NCI-H510A treated with DMSO at 0.1 percent for 48 hours (cell line): Measurements from ENCODE around the gene MAP3K9.

Experiments used
- DNase-seq: peaks from one replicate; lab custom pipeline; 2025; lab: John Stamatoyannopoulos, UW

The MAP3K9 gene

DNA sequence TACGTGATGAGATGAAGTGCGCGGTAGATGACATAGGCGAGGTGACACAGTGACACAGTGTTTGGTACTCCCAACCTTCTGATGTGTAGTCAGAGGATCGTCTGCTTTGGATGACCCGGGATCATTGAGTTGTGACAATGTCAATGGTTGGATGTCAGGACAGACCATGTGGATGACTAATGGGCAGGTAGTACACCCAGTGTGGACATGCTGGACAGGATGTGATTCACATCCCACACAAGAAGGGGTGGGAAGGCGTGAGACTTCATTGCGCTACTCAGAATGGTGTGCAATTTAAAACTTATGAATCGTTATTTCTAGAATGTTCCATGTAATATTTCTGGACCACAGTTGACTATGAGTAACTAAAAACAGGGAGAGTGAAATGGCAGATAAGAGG lies 23.8 kb downstream of the MAP3K9 start:
- DNase-seq = no peak

DNA sequence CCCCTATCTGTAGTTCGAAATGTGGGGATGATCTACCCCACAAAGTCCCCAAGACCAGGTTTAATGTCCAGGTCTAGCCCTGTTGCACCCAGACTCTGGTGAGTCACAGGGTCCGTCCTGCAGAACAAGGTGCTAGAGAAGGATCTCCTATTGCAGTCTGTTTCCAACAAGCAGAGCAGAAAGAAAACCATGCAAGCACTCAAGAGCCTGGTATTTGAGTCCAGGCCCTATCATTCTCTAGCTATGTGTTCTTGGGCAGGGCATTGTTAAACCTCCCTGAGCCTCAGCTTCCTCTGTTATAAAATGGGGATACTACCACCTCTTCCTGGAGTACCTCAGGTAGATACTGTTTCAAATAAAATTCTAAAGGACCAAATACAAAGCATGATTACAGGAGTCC lies 24.4 kb downstream of the MAP3K9 start:
- no peak for DNase-seq

DNA sequence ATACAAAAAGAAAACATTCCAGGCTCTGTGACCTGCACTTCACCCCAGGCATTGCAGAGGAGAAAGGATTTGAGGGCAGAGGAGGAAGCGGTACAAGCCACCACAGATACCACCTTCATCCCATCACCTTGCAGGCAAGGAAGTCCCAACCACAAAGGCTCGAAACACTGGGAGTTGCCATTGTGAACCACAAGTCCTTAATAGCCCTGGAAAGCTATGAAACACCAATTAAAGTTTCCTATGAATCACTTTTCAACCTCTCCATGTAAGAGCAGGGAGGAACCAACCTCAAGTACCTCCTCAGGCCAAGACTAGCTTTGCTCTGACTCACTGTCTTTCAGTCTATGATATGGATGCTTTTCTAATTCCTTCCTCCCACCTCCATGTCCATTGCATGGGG lies 27.0 kb downstream of the MAP3K9 start:
- no peak for DNase-seq

DNA sequence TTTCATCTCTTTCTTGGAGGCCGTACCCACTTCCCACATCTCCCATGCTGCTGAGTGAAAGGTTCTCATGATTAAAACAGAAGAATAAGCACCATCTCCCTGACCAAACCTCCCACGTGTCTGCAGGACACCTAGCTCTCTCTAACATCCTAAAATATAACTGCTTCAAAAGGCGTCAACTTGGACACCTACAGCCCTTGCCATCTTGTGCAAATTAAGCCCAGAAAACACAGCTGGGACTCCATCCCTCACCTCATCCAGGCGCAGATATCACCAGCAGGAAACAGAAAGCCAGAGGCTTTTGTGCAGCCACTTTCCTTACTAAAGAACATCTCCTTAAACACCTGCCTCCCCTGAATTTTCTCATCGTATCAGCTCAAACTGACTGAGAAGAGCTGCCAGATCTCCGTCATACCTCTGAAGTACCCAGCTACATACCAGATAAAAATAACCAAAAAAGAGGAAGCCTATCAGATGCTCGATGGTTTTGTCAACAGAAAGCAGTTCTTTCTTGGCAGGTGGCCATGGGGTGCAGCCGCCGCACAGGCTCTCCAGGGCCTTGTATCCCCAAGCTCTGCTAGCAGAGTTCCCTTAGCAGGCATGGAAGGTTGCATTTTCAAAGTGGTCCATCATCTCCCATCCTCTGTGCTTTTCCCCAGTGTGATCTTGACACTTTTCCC lies 28.8 kb downstream of the MAP3K9 start:
- no peak for DNase-seq

DNA sequence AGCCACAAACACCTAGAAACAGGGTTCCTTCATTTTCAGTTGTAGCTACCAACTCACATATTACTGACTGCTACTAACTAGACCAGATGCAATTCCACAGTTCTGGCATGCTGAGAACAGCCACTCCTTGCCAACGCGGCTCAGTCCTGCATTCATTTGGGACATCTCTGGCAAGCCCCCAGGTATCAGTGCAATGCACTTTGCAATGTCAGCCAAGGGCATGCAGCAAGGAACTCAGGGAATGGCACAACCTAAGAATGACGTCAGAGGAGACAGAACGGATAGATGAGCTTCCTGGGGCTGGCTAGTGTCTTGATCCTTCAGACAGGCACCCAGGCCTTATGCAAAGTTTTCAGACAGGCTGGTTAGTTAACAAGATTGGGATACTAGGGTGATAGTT lies 29.6 kb downstream of the MAP3K9 start:
- DNase-seq = no peak

DNA sequence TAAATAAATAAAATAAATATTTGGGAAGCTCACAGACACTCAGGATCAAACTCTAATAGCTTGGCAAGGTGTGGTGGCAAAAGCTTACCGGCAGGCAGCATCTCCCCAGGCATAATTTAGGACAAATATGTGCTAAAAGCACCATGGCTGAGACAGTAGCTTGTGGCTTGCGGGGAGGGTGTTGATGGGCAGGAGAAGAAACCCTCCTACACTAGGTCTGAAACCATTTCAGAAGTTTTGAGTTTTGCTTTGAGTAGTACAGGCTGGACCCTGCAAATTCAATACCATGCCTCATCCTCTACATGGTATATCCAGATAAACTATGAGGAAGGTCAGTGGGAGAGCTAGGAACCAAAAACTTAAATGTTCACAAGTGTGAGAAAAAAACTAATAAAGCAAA lies 33.1 kb downstream of the MAP3K9 start:
- DNase-seq = no peak

DNA sequence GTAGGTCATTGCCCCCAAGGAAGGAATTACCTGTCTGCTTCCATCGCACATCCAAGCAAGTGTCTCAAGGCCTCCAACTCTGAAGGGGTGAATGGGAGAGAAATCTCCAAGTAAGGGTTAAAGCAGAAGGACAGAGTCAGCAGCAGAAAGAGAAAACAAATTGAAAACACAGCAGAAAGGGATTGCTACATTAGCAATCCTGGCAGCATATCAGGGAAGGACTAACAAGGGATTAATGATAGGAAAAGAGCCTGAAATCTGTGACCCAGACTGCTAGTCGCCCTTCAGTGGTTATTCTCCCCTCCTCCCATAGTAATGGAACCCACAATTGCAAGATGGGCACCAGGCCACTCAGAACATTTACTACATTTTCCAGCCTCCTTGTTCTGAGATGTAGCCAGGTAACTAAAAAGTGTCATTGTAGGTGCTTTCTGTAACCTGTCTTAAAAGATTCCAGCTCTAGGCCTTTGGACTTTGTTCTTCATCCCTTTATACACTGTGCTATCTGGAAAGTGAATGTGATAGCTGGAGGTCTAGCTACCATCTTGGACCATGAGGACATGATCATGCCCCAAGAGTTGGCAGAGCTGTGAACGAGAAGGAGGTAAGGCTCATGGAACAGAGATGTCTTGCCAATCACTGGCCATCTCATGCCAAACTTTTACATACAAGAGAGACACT lies 36.0 kb downstream of the MAP3K9 start:
- no peak for DNase-seq

DNA sequence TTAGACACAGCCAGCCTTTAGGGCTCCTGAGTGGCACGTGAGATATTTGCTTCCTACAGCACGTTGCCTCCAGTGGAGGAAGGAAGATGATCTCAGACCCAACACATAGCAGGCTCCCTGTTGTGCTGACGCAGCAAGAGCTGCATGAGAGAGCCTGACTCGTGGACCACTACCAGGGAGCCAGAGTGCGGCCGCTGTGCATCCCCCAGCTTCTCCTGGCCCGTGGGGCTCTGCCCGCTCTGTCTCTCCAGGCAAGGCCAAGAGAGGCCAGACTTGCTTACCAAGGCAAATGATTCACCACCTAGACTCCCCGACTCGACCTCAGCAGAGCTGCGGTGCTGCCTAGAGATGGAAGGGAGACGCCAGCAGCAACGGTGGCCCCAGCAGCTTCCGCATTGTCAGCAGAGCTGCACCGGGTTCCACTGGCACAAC lies 37.5 kb downstream of the MAP3K9 start:
- DNase-seq = no peak

DNA sequence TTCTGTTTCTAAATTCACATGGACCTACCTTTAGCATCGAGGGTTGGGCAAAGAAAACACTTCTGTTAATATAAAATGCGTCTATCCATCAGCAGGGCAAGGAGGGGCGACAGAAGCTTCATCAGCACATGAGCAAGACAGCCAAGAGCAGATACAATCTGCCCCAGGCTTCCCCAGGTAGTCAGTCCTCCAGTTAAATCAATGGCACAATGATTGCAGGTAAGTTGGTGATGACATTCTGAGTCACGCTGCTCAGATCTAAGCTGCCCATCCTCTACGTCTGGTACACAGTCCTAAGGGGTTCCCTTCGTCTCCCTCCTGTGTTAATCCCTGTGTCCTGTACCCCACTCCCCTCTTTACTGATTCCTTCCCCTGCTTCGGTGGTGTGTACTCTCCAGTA lies 38.8 kb downstream of the MAP3K9 start:
- no peak for DNase-seq

DNA sequence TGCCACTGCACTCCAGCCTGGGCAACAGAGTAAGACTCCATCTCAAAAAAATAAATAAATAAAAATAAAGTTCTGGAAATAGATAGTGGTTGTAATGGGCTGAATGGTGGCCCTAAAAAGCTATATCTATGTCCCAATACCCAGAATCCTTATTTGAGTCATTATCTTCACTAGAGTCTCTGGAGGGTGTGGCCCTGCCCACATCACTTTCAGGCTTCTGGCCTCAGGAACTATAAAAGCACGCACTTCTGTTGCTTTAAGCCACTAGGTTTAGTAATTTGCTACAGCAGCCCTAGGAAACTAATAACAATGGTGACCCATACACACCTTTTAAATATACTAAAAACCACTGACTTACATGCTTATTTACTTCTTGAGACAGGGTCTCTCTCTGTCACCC lies 49.9 kb downstream of the MAP3K9 start:
- no peak for DNase-seq

DNA sequence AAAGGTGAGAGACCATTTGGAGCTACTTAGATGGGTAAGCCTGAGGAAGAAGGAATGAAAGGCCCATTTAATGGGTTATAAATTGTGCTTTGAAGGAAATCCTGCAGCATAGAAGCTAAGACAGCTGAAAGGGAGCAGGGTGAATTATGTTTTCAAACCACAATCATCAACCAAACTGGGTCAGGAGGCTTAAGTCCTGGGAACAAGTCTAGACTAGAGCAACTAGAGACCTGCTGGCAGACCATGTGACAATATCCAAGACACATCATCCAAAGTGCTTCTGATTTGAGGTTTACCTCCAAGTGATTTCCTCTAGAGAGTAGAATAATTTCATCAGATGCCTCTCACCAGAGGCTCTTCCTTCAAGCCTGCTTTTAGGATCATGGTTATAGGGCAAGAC lies 53.7 kb downstream of the MAP3K9 start:
- DNase-seq = no peak

DNA sequence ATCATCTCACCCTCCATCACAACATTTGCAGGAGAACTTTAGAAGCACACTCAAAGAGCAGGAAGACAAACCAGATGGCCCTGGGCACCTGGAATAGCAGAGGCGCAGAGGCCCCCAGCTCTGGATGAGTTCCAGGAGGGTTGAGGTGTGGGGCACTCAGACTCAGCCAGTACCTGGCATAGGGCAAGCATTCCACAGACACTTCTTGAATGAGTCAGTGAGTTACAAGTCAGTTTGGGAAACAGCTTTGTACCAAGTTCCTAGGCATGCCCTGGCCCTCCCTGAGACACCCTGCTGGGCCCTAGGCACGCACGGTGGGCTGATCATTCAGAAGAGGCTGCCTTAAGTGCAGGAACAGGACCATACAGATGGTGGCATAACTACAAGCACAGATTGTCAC lies 54.3 kb downstream of the MAP3K9 start:
- no peak for DNase-seq

DNA sequence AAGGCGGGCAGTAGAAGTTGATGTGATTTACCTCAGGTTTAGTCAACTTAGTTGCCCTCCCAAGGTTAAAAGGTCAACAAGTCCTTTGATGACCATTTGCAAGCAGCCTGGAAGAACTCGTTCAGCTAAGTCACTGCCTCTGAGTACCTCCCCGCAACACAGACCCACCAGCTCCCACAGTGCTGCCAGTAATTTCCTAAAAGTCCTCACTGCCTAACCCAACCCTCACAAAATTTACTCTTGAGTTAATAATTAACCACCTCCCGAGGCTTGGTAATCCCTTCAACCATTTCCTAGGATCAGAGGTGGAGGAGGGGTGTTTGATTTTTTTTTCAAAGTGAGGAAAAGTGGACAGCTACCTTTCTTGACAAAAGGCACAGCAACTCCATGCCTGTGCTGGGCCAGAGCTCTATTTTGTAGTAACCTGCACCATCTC lies 55.8 kb downstream of the MAP3K9 start:
- no peak for DNase-seq

DNA sequence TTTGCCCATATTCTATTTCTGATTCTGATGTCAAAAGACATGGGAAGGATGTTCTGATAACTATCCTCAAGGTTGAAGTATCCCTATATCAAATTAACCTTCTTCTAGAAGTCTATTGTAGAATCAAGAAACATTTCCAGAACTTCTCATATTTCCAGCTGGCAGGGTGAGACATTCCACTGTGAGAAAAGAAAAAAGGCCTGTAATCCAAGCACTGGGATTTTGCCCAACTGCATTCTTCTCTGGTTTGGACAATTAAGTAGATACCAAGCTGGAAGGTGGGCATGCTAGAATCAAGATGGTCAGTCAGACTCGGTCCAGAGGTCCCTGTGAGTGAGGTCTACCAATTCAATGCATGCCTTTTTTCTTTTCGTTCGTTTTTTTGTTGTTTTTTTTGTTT lies 60.9 kb downstream of the MAP3K9 start:
- no peak for DNase-seq

DNA sequence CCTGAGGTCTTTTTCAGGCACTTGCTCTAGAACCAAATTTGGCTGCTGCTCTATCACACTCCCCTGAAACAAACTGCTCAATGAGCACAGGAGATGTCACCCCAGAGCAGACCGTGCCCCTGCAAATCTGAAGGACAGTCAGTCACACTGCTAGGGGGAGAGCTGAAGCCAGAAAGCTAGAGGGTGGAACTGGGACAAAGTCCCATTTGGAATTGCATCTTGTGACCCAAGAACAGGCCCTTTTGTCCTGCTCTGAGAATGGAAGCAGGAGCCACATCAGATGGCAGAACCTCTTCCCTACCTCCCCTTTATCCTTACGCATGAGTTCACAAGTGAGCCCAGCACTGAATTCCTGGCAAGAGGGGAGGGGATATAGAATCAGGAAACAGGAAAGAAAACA lies 64.7 kb downstream of the MAP3K9 start:
- DNase-seq = no peak

DNA sequence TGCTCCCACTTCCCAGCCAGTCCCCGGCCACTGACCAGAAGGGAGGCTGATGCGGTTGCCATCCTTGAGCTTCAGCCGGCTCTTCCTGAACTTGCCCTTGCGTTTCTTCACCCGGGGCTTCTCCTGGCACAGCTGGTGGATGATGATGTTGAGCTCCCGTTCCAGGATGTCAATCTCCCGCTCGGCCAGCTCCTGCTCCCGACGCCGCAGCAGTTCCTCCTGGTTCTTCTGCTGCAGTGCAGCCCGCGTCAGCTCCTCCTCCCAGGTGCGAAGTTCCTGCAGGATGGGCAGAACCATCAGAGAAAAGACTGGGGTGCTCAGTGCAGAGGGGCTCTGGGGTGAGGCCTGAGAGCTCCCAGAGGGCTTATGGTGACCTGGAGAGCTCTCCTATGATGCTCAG lies 67.0 kb downstream of the MAP3K9 start:
- DNase-seq = no peak

DNA sequence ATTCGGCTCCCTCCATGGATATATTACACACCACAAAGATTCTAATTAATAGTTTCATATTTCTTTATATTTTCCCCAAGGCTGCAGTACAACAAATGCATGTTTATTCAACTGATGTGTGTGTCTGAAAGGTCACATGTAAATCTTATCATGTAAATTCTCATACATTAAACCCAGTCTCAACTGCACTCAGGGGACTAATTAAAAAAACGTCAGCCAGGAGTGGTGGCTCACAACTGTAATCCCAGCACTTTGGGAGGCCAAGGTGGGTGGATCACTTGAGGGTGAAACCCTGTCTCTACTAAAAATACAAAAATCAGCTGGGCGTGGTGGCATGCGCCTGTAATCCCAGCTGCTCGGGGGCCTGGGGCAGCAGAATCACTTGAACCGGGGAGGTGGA lies 67.8 kb downstream of the MAP3K9 start:
- DNase-seq = no peak

DNA sequence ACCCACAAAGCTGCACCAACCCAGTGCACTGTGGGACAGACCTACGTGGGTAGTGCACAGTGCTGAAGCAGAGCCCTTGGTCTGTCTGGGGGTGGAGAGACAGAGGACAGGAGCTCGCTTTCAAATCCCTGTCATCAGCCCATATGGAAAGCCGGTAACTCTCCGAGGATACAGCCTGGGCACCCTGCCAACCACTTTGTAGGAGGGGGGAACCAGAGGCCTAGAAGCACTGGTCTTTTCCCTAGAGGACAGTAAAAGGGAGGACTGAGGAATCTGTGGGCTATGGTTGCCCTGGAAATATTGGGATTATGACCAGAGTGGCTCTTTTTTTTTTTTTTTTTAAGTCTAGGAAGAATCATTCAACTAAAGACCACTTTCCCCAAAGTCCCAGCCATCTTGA lies 74.3 kb downstream of the MAP3K9 start:
- DNase-seq = no peak

DNA sequence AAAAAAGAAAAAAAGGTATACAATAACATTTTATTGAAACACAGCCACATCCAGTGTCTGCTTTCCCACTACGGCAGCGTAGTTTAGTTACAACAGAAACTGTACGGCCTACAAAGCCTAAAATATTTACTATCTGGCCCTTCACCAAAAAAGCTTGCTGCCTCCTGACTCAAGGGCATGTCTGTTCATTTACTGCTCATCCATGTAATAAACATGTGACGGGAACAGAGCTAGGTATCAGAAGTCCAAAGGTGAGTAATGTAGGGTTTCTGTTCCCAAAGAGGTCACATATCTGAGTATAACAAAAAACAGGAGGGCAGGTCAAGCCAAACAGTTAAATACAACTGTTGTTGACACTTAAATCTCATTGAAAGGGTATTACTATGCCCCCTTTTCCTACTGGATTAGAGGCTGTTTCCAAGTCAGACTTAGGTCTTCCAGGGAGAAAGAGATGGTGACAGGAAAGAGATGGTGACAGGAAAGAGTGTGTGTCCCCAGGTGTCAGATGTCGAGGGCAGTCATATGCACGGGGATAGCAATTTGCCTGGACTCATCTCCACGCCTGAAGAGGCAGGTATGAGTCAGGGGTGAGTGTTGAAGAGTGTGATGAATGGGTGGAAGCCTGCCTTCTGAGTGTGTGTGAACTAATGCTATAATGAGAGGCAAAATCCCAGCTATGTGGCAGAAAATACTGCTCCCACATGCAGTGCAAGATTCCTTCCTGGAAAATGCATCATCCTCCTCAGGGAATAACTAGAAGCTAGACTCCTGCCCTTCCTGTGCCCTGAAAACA lies 77.7 kb downstream of the MAP3K9 start:
- DNase-seq = no peak

DNA sequence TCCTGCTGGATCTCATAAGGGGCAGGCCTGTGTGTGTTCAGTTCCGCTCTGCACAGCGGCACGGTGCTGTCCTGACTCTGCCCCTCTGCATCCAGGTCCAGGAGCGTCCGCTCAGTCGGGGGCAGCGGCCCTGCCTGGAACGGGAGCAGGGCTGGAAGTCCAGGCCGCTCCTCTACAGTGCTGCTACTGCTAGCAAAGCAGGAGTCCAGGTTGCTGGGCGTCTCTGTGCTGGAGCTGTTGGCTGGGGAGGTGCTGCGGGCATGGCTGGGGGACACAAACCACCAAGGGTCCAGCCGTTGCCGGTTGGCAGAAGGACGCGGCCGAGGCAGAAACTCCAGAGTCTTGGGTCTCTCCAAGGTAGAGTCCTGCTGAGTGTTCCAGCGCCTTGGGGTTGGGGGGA lies 78.9 kb downstream of the MAP3K9 start:
- DNase-seq = no peak

DNA sequence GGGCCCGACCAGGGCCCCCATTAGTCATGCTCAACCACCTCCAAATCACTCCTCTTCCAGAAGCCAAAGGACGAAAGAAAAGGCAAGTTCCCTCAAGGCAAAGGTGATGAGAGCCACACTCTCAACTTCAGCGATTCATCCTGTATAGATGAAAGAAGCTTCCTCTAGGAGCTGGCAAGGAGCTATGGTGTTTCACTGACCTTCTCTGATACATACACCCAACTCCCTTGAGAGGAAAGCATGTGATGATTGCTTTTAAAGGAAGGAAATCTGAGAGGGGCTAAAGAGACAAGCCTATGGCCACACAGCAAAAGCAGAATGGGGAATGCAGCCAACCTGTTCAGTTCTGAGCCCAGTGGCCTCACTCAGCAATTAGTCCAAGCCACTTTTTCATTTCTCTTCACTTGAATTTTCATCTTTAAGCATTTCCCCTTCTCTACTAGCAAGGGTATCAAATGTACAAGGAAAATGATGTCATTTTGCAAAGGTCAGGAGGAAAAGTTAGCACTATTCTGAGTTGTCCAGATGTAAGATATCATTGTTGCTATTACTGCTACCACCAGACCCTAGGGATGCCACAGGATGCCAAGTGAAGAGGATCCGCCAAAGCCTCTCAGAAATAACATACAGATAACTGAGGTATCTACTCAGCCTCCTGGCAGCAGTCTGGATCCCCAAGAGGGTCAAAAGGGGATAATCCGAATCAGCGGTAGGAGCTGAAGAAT lies 82.5 kb downstream of the MAP3K9 start:
- DNase-seq = no peak

DNA sequence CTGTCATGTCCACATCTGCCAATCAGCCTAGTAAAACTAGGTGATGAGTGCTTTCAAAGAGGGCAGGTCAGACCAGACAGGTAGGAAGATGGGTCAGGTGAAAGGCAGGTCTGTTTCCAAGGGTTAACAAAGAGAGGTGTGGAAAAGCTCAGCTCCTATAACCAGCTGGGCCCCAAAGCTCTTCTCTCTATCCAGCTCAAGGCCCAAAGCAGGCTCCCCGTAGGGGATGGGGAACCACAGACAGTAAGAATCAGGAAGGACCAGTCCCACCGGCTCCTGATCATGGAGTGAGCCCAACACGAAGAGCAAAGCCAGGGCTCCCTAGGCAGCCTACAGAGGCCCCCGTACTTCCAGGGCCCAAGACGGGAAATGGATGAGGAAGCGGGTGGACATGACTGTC lies 84.4 kb downstream of the MAP3K9 start:
- no peak for DNase-seq

DNA sequence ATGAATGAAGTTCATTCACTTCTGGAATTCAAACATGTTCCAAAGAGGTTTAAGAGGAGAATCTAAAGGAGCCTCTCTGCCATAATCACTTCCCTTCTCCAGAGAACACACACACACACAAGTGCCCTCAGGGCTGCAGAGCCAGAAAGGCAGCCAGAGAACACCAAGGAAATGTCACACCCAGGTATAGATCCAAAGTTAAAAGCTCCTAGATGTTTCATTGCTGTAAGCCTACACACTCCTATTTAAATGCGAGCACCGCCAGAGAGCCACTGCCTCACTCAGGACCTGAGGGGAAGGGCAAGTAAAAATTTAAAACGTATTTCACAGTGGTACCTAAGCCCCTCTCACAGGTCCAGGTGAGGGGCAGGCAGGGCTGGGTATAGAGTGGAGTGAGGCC lies 85.2 kb downstream of the MAP3K9 start:
- DNase-seq = no peak
